Suprapubic skin (tissue), 3 donors: ENCODE data around the gene TRIM24.

Experiments
- POLR2AphosphoS5 ChIP-seq, 3 donors: sonication (generic); formaldehyde crosslinking; IDR thresholded peaks; one replicate each; pipeline ENCODE4 v1.6.1; 2017; ENCODE audit warnings: antibody characterized with exemption in 3 of 3
- TF ChIP-seq, protein P1 (sequence below), 2 donors: fragments of 200-600 bp in 1 of 2; fragments of 450-650 bp in 1 of 2; sonication (generic) in 1 of 2; IDR thresholded peaks; one replicate each; pipeline ENCODE4 v1.5.1; 2016 to 2019; ENCODE audit warnings: antibody characterized with exemption in 2 of 2, mild to moderate bottlenecking in 1 of 2, moderate library complexity in 1 of 2

DNA sequence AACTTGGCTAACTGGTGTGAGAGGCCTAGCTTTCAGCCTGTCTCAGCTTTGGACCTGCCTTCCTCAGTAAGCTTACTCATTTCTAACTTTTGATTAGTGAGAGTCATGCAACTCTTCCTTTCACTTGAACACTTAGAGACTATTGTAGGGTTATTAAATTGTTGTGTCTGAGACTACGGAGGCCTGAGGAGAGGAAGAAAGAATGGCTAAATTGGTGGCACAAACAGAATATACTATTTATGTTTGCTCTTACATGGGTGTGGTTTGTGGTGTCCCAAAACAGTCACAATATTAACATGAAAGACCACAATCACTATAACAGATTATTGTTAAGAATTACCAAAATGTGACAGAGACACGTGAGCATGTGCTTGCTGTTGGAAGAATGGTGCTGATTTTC is 82.1 kb downstream of the TRIM24 start:
- TF ChIP-seq, protein P1, sequence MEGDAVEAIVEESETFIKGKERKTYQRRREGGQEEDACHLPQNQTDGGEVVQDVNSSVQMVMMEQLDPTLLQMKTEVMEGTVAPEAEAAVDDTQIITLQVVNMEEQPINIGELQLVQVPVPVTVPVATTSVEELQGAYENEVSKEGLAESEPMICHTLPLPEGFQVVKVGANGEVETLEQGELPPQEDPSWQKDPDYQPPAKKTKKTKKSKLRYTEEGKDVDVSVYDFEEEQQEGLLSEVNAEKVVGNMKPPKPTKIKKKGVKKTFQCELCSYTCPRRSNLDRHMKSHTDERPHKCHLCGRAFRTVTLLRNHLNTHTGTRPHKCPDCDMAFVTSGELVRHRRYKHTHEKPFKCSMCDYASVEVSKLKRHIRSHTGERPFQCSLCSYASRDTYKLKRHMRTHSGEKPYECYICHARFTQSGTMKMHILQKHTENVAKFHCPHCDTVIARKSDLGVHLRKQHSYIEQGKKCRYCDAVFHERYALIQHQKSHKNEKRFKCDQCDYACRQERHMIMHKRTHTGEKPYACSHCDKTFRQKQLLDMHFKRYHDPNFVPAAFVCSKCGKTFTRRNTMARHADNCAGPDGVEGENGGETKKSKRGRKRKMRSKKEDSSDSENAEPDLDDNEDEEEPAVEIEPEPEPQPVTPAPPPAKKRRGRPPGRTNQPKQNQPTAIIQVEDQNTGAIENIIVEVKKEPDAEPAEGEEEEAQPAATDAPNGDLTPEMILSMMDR (IDR thresholded peaks at IDR 0.05): no peak
- TF ChIP-seq POLR2AphosphoS5 (IDR thresholded peaks at IDR 0.05): no peak
